ENCODE data around the gene TEC. TPM values are rescaled to one million over a fixed set of nuclear protein-coding genes. Genes with fewer than 3 reads are reported as not detected.

The TEC gene
- total RNA-seq, 1 experiment from 2014 or later, result 0.23 TPM

DNA sequence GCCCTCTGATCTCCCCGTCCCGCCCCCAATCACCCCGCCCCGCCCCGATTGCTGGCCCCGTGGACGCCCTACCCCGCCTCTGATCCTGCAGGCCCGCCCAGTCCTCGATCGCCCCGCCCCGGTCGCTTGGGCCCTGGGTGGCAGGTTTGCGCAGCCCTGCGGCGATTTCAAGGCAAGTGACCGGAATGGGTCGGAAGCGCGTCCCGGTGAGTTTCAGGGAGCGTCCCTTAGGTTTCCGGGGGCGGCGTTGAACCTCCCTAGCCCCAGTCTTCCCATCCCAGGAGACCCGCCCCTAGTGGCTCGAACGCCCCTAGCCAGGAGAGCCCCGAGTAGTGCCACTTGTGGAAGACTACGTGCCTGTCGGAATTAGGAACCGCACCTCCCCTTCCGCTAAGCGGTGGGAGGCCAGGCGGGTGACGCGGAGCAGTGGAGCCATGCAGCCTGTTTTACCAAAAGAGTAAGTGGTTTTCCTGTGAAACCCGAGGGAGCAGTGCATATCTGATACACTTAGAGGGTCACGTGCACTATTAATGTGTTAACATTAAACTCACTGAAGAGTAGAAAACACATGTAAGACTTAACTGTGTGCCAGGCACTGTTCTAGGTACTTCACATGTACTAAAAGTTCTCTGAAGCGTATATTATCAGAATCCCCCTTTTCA is 354 bp upstream of the TEC start:
- DNase-seq (ENCODE audit: low read depth), result peak; percentile 91

DNA sequence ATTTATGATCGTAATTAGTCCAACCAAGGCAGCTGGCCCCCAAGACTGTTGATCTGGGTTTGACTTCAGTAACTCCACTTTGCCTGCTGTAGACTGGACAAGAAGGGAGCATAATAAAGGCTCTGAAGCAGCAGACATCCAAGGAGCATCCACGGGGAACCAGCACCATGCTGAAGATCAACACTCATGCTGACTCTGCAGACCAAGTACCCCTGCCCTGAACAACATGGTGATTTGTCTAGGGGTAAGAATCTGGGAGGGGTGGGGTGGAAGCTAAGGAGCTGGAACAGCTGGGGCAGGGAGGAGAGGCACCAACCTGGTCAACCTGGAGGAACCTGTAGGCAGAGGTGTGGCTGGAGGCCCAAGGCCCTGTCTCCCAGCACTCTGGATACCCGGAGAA is 2.1 kb downstream of the TEC start:
- DNase-seq (ENCODE audit: low read depth), result no peak

DNA sequence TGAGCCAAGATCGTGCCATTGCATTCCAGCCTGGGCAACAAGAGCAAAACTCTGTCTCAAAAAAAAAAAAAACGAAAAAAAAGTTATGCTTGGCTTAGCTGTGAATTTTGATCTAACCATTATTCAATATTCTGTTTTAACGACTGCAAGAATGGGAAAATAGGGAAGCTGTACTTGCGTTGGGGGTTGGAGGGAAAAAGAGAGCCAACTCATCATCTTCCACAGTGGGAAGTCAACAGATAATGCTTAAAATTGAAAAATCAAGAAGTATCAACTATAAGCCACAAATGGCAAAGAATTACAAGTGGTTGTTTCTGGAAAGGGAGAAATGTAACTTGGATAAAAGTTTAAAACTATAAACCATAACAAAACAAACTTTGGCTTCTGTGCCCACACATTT is 2.9 kb downstream of the TEC start:
- DNase-seq (ENCODE audit: low read depth), result no peak

DNA sequence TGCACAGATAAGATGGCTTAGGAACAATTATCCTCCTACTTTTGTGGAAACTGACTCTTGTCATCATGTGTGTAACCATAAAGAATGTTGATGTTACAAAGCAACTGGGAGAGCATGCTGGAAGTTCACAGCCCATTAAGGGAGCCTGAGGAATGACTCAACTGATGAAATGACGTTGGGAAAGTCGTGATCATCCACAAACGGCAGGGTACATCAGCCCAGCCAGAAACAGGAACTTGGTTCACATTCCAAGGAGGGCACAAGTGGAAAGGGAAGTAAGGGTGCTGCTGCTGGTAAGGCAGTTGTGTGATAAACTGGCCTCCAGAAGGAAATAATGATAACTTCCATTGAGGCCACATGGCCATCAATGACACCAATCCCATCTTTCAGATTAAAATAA is 6.7 kb downstream of the TEC start:
- peak; percentile 52 for DNase-seq (ENCODE audit: low read depth)

DNA sequence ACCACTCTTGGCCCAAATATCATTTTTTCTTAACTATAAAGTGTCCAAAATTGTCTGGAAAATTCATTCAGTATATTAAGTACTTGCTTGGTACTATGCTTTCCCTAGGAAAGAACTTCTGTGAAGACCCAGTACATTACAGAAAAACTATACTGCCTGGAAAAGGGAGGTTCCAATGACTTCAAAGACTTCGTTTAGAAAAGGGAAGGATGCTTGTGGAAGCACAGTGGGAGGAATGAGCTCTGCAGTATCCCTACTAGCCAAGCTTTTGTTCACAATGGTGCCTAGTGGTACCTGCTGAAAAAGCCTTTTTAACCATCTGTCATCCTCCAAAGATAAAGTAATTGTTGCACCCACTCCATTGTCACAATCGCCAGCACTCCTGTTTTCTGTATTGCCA is 7.2 kb downstream of the TEC start:
- DNase-seq (ENCODE audit: low read depth), result no peak

DNA sequence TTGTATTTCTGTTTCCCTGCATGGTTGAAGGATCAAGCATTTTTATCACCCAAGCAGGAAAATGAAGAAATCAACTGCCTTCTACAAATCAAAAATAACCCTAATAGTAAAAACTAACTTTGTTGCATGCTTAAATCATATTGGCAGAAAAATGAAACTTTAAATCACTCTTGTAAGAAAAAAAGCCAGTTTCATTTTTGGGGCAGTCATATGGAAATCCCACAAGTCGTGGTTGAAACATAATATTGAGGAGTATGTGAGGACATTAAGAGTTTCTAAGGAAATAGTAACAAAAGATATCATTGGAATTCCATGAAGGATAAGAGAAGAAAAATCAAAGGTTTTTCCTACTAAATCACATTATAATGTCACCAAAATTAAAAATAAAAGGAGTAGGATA is 8.4 kb downstream of the TEC start:
- no peak for DNase-seq (ENCODE audit: low read depth)

DNA sequence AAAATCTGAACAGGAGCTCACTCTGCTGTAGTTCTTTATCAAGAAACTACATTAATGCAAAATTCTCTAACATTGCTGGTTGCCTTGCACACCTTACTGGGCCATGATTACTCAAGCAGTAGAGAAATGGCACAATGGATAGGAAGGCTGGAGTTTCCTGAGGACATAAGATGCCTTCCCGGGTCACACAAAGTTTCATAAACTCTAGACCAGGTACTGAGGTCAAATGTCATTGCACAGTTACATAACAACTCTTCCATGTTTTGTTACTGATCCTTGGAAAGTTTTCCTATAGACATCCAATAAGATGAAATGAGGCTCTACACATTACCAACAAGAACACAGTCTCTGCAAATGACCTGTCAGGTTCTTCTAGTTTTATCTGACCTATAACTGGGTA is 9.9 kb downstream of the TEC start:
- DNase-seq (ENCODE audit: low read depth), result no peak

DNA sequence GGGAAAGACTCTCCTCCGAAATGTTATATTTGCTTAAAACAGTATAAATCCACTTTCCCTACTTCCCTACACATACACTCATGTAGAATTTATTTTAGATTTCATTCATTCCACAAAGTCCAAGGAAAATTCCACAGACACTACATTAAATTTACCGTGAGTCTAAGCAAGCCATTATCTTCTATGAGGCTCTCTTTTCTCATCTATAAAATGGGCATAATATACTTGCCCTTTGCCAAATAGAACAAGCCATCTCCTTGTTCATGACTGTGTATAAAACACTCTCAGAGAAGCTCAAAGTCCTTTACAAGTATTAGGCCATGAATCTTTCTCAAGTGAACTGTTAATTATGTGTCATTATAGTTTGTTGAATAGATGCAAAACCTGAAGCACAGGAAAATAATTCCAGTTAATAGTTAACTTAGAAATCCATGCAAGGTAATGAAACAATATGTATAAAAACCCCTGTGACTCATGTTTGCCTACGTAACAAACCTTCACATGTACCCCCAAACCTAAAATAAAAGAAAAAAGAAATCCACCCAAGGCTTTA is 10.7 kb downstream of the TEC start:
- DNase-seq (ENCODE audit: low read depth), result no peak

DNA sequence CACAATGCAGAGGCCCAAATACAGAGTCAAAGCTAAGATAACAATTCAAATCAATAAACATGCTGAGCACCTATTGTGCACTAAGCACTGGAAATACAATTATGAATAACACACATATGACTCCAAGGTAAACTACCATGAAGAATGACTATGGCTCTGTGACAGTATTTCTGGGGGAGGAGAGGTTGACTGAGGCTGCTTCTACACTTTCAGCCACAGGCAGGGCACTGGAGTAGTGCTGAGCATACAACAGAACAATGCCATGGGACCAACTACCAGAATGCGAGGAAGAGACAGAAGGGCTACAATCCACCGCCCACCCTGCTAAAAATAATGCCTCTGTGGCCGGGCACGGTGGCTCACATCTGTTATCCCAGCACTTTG is 13.7 kb downstream of the TEC start:
- DNase-seq (ENCODE audit: low read depth), result no peak

DNA sequence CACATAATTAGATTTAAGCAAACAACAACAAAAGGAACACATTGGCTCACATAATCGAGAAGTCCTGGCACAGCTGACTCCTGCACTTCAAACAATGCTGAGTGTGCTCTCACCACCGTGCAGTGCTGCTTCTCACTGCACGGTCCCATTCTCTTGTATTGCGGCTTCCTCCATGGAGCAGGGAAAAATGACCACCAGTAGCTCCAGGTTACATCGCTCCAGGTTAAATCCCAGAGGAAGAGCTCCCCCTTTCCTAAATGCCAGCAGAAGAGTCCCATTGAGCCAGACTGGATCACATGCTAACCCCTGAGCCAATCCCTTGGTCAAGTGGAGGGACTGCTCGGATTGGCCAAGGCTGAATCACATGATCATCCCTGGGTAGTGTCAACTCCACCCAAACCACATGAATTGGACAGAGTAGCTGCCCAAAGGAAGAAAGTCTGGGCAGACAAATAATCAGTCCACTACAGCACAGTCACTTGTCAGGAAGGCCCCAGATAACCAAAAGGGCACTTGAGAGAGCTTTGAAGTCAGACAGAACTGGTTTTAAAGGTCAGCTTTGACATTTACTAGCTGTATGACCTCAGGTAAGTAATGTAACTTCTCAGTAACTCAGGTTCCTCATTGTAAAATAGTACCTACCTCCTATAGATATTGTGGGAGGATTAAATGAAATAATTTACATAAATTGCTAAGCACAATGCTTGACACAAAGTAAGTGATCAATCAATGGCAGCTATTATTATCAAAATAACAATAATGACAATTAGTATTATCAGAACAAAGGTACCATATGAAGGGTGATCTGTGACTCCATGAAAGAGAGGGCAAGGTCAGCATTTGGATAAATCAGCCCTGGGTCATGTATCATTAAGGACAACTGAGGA is 14.3 kb downstream of the TEC start:
- DNase-seq (ENCODE audit: low read depth), result no peak

DNA sequence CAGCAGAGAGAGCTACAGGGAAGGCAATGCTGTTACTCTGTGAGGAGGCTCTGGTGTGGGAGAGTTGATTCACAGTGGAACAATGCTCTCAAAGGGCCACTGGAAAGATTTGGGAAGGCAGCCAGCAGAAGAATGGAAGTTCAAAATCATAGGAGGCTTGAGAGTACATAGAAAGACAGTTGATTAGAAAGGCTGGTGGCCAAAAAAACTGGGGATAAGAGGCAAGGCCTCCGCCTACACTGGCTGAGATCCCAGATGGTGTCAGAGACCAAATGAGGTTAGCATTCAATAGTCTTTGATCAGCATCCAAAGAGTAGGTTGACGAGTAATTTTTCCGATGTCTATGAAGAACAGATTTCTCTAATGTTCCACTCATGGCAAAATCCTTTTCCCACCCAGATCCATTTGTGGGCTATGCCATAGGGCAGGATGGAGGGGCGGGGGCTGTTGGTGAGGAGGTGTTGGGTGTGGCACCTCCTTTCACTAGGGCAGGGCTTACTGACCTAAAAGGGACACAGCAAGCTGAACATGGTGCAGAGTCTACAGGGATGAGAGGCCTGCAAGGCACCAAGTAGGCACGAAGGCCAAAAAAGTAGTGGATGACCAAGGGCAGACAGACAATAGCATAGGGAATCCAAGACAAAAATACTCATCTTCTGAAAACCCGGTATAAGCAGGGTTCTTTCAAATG is 15.1 kb downstream of the TEC start:
- DNase-seq (ENCODE audit: low read depth), result peak; percentile 59

DNA sequence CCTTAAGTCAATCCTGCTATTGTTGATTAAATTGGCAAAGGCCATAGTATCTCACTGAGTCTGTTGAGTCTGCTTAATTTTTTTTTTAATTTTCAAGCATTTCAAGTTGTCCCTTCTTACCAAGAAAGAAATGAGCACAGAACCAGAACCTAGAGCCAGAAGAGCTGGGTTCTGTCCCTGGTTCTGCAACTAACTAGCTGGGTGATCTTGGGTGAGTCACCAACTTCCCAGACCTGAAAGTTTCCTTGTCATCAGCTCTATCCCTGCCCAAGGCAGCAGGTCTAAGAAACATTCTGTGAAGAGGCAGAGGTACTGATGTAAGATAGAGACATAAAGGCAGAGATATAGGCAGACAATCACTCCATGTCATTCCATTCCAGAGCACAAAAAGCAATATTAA is 17.3 kb downstream of the TEC start:
- DNase-seq (ENCODE audit: low read depth), result no peak

DNA sequence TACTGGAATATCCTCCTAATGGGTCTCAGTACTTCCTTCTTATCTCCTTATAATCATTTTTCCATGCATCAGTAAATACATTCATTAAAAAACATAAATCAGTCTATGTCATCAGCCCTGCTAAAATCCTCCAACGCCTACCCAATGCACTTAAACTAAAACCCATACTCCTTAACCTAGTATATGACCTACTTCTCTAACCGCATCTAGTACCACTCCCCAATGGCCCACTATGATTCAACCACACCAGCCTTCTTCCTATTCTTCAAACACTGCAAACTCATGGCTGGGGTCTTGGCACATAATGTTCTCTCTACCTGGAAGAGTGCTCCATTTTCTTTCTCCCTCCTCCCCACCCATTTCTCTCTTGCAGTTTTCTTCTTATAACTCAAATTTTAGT is 18.7 kb downstream of the TEC start:
- no peak for DNase-seq (ENCODE audit: low read depth)

DNA sequence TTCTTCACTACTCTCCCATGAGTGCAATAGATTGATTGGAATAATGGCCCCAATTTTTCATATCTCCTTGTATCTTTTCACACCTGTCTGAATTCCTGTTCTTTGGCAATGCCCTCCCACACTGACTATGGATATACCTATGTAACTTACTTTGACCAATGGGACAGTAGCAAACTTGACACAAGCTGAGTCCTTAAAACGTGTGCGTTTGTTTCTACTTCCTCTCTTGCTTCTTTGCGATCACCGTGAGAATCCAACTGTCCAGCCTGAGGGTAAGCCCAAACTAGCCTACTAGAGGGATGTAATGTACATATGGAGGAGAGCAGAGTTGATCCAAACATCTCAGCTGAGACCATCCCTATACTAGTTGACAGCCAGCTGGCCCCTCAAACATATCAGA is 19.3 kb downstream of the TEC start:
- DNase-seq (ENCODE audit: low read depth), result no peak

DNA sequence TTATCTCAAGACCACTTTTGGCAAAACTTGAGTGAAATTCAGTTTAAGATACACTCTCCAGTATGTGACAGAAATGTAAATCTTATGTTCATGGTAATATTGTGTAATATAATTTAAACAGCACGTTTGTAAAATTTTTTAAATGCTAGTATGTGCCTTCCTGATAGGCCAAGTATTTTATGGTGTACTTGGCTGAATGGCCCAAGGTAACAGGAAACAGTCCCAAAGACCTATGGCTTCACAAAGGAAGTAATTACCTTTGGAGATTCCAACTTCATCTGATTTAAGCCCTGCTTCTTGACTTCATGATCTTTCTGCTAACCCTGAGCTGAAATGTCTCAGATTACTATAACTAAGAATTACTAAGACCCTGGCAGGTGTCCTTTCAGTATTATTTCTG is 20.3 kb downstream of the TEC start:
- no peak for DNase-seq (ENCODE audit: low read depth)

DNA sequence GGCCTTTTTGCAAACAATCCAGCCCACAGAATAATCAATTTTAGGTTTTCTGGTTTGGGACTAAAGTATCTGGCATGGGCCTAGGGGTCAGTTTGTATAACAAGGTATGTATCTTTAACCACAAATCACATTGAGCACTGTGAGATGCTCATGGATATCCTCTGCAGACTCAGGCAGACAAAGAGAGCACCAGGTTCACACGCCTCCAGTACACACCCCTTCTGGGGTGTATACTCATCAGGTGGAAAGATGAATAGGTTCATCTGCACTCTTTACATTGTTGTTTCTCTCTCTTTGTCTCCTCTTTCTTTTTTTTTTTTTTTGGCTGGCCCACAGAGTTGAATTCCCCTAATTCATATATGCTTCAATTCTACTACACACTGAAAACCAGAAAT is 21.1 kb downstream of the TEC start:
- DNase-seq (ENCODE audit: low read depth), result no peak

DNA sequence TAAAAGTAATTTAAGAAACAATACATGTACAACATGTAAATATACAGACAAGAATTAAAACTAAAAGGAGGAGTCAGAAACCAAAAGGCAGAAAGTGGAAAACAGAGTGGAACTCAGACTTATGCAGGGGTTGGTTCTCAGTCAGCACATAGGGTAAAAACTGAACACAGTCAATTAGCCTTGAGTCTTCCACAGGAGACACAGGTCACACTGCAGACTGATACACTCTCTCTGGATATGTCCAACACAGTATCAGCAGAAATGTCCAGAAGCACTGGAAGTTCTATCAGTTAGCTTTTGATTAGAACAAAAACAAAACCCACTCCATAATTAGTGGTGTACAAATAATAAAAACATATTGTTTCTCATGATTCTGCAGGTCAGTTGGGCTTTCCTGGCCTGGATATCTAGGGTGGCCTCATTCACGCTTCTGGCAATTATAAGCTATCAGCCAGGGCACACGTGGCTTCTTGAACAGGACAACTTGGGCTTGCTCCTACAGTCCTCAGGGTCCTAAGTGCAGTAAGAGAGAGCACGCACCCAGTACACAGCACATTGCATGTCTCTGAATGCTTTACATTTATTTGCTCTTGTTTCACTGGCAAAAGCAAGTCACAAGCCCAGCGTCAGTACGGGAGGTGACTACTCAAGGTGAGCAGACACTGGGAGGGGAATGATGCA is 21.6 kb downstream of the TEC start:
- no peak for DNase-seq (ENCODE audit: low read depth)

DNA sequence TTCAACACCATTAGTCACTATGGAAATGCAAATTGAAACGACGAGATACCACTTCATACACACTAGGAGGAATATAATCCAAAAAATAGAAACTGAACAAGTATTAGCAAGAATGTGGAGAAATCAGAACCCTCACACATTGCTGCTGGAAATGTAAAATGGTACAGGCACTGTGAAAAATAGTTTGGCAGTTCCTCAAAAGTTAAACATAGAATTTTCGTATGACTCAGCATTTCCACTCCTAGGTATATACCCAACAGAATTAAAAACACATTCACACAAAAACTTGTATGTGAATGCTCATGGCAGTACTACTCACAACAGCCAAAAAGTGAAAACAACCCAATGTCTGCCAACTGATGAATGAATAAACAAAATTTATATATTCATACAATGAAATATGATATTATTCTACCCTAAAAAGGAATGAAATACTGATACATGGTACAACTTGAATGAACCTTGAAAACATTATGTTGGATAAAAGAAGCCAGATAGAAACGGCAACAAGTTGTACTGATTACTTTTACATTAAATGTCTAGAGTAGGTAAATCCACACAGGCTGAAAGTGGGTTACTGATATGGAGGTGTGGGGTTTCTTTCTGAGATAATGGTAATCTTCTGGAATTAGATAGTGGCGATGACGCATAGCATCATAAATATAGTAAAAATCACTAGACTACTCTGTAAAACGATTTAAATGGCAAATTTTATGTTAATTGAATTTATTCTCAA is 22.3 kb downstream of the TEC start:
- no peak for DNase-seq (ENCODE audit: low read depth)

DNA sequence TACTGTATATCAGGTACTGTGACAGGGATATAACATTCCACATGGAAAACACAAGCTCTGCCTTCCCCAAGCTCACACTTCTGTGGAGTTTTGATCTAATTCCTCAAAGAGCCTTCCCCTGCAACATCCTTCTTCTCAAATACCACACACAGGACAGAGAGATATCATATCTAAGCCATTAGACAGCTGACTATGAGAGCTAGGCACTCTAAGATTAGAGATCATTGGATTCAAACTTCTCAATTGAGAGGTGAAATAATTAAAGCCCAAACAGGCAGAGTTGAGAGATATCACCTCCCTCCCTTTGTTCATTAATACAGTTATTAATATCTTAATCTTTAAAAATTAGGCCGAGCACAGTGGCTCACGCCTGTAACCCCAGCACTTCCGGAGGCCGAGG is 25.0 kb downstream of the TEC start:
- no peak for DNase-seq (ENCODE audit: low read depth)

DNA sequence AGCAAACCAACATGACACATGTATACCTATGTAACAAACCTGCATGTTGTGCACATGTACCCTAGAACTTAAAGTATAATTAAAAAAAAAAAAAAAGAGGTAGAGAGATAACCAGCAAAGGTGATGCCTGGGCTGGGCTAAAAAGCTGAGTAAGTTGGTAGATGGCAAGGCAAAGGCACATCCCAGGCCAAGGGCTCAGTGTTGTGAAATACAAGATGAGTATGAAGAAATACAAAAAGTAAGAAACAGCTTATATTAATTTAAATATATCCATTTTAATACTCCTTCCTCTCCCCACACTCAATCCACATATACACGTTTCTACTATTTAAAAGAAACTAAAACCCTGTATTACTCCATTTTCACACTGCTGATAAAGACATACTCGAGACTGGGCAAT is 25.8 kb downstream of the TEC start:
- DNase-seq (ENCODE audit: low read depth), result no peak

DNA sequence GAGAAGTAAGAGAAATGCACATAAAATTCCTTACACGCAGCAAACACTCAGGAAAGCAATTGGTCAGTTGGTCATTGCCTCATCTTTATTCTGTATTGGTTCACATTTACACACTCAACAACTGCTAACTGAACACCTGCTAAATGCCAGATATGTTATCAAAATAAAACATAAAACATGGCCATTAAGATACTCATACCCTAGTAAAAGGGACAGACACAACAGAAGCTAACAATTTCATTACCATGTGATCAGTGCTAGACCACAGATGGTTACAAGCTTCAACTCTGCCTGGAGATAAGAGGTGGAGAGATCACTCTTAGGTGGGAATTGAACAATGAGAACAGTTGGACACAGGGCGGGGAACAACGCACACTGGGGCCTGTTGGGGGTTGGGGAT is 26.2 kb downstream of the TEC start:
- DNase-seq (ENCODE audit: low read depth), result no peak

All from Daoy (cell line).